PFSK-1 (cell line): ENCODE results near the gene CREB3L1.

ENCODE experiments used
- FOXP2 ChIP-seq: optimal IDR thresholded peaks from 2 replicates; pipeline ENCODE3; 2011; ENCODE audit warnings: borderline replicate concordance, control low read depth, inconsistent platforms; ENCODE audit not compliant: insufficient read depth; ENCODE audit errors: extremely low read length, extremely low read depth
- POLR2AphosphoS5 ChIP-seq: IDR thresholded peaks from 2 replicates; pipeline ENCODE4 v1.6.1; 2012; ENCODE audit warnings: low read depth, mild to moderate bottlenecking, control low read depth, low read length, moderate library complexity
- SIN3A ChIP-seq: IDR thresholded peaks from 2 replicates; pipeline ENCODE4 v1.6.1; 2012; ENCODE audit warnings: mild to moderate bottlenecking, low read length, moderate library complexity, borderline replicate concordance; ENCODE audit not compliant: insufficient read depth
- TAF1 ChIP-seq: IDR thresholded peaks from 2 replicates; pipeline ENCODE4 v1.6.1; 2012; ENCODE audit warnings: low read length, control low read depth, borderline replicate concordance; ENCODE audit not compliant: insufficient read depth
- TF ChIP-seq, protein P1 (sequence below), 2 experiments: IDR thresholded peaks; 2 replicates each; pipeline versions ENCODE4 v1.6.1 to v1.8.0; 2011 to 2012; ENCODE audit warnings: low read depth in 2 of 2, low read length in 2 of 2, control low read depth in 1 of 2, inconsistent platforms in 1 of 2, mild to moderate bottlenecking in 1 of 2, moderate library complexity in 1 of 2; ENCODE audit not compliant: insufficient read depth in 1 of 2

CREB3L1 gene

GRCh38 chr11:46302866-46303265 lies 25.4 kb downstream of the CREB3L1 start:
- TF ChIP-seq SIN3A (no peak), TAF1 (no peak), FOXP2 (no peak), POLR2AphosphoS5 (no peak)
- TF ChIP-seq, protein P1, sequence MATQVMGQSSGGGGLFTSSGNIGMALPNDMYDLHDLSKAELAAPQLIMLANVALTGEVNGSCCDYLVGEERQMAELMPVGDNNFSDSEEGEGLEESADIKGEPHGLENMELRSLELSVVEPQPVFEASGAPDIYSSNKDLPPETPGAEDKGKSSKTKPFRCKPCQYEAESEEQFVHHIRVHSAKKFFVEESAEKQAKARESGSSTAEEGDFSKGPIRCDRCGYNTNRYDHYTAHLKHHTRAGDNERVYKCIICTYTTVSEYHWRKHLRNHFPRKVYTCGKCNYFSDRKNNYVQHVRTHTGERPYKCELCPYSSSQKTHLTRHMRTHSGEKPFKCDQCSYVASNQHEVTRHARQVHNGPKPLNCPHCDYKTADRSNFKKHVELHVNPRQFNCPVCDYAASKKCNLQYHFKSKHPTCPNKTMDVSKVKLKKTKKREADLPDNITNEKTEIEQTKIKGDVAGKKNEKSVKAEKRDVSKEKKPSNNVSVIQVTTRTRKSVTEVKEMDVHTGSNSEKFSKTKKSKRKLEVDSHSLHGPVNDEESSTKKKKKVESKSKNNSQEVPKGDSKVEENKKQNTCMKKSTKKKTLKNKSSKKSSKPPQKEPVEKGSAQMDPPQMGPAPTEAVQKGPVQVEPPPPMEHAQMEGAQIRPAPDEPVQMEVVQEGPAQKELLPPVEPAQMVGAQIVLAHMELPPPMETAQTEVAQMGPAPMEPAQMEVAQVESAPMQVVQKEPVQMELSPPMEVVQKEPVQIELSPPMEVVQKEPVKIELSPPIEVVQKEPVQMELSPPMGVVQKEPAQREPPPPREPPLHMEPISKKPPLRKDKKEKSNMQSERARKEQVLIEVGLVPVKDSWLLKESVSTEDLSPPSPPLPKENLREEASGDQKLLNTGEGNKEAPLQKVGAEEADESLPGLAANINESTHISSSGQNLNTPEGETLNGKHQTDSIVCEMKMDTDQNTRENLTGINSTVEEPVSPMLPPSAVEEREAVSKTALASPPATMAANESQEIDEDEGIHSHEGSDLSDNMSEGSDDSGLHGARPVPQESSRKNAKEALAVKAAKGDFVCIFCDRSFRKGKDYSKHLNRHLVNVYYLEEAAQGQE (IDR thresholded peaks at IDR 0.05; ENCODE audit: insufficient read depth in 1 of 2, low read depth in 2 of 2, low read length in 2 of 2), result no peak

GRCh38 chr11:46304605-46305179 lies 27.2 kb downstream of the CREB3L1 start:
- TF ChIP-seq, protein P1 (IDR thresholded peaks at IDR 0.05; ENCODE audit: insufficient read depth in 1 of 2, low read depth in 2 of 2, low read length in 2 of 2), result no peak
- TF ChIP-seq TAF1, result no peak
- no peak for TF ChIP-seq FOXP2
- no peak for TF ChIP-seq SIN3A
- no peak for TF ChIP-seq POLR2AphosphoS5

DNA sequence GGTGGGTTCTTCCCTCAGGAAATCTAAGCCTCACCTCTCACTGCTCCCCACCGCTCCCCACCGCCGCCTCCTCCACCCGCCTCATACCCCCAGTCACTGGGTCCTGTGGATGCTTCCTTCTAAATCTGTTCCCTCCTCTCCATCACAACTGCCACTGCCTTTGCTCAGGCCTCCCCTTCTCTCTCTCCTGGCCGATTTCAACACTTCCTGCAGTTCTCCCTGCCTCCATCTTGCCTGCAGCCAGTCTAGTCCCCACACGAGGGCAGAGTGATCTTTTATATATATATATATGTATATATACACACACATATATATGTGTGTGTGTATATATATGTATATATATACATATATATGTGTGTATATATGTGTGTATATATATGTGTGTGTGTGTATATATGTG lies 27.8 kb downstream of the CREB3L1 start:
- TF ChIP-seq POLR2AphosphoS5, result no peak
- no peak for TF ChIP-seq SIN3A

GRCh38 chr11:46306296-46306853 lies 28.9 kb downstream of the CREB3L1 start:
- TF ChIP-seq TAF1 (no peak), FOXP2 (no peak), SIN3A (no peak), POLR2AphosphoS5 (no peak)
- TF ChIP-seq, protein P1 (IDR thresholded peaks at IDR 0.05; ENCODE audit: insufficient read depth in 1 of 2, low read depth in 2 of 2, low read length in 2 of 2), result no peak

DNA sequence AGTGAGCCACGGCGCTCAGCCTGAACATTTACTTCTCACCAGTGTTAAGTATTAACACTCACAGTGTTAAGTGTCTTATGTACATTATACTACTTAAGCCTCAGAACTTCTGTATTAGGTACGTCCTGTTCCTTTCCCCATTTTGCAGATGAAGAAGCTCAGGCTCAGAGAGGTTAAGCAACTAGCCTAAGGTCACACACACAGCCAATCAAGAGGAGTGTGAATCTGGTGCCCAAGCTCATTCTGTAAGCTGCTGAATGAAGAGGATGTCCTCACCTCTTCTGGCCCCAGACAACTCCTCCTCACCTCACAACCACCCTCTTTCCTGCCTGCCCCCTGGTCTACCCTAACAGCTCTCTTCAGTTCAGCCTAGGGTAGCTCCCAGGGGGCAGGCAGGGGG lies 29.9 kb downstream of the CREB3L1 start:
- TF ChIP-seq SIN3A (no peak), POLR2AphosphoS5 (no peak), FOXP2 (no peak), TAF1 (no peak)
- TF ChIP-seq, protein P1 (IDR thresholded peaks at IDR 0.05; ENCODE audit: insufficient read depth in 1 of 2, low read depth in 2 of 2, low read length in 2 of 2), result no peak
